K562 (cell line): ENCODE results near the gene SCN2B. TPM values are rescaled to one million over a fixed set of nuclear protein-coding genes. Genes with fewer than 3 reads are reported as not detected.

Experiments
- ARHGAP35 ChIP-seq: fragments of 450-650 bp; IDR thresholded peaks from 2 replicates; pipeline ENCODE4 v1.6.1; 2018; ENCODE audit not compliant: partially characterized antibody
- CBX8 ChIP-seq: fragments of 200-600 bp; sonication (generic); IDR thresholded peaks from 2 replicates; pipeline ENCODE4 v1.6.1; 2012; ENCODE audit warnings: borderline replicate concordance, mixed run types, low read depth, mild to moderate bottlenecking, moderate library complexity, mixed read lengths, low read length, control low read depth, inconsistent platforms; ENCODE audit not compliant: poor library complexity, severe bottlenecking; ENCODE audit errors: extremely low read depth
- EGR1 ChIP-seq: fragments of 450-650 bp; conservative IDR thresholded peaks from 2 replicates; pipeline ENCODE4 v1.6.1; 2017; ENCODE audit warnings: mild to moderate bottlenecking
- HNRNPH1 ChIP-seq: fragments of 200-400 bp; formaldehyde crosslinking; optimal IDR thresholded peaks from 2 replicates; pipeline ENCODE3; 2017; ENCODE audit warnings: low read depth, mild to moderate bottlenecking, low read length, moderate library complexity
- KLF16 ChIP-seq: IDR thresholded peaks from 2 replicates; pipeline ENCODE4 v1.6.1; 2016; ENCODE audit warnings: antibody characterized with exemption
- MEF2D ChIP-seq: conservative IDR thresholded peaks from 2 replicates; pipeline ENCODE4 v1.6.1; 2016; ENCODE audit warnings: low read depth, missing genetic modification characterization, missing compliant biosample characterization
- NONO ChIP-seq, 2 experiments: fragments of 200-400 bp in 1 of 2; fragments of 450-650 bp in 1 of 2; formaldehyde crosslinking in 1 of 2; IDR thresholded peaks; 2 replicates each; pipeline ENCODE4 v1.6.1; 2017; ENCODE audit warnings: low read depth in 2 of 2, mild to moderate bottlenecking in 2 of 2, moderate library complexity in 2 of 2, low read length in 1 of 2
- RB1 ChIP-seq: fragments of 450-650 bp; IDR thresholded peaks from 2 replicates; pipeline ENCODE4 v1.6.1; 2017; ENCODE audit warnings: low read depth, mild to moderate bottlenecking
- RBM34 ChIP-seq: fragments of 200-400 bp; formaldehyde crosslinking; IDR thresholded peaks from 2 replicates; pipeline ENCODE4 v1.6.1; 2018; ENCODE audit warnings: low read length, borderline replicate concordance; ENCODE audit not compliant: insufficient read depth
- SMC3 ChIP-seq: conservative IDR thresholded peaks from 2 replicates; pipeline ENCODE4 v1.6.1; 2011; ENCODE audit warnings: low read depth, low read length, improper control_type of control experiment; ENCODE audit not compliant: insufficient read depth
- SP2 ChIP-seq: IDR thresholded peaks from 2 replicates; pipeline ENCODE4 v1.6.1; 2011; ENCODE audit warnings: mild to moderate bottlenecking, low read depth, low read length, moderate library complexity; ENCODE audit not compliant: poor library complexity, severe bottlenecking; ENCODE audit errors: extremely low read depth
- TOE1 ChIP-seq, 2 experiments: fragments of 450-650 bp in 1 of 2; sonication (generic) in 1 of 2; formaldehyde crosslinking in 1 of 2; IDR thresholded peaks; 2 replicates each; pipeline versions ENCODE4 v1.7.1 to v1.8.0; 2016 to 2022; ENCODE audit warnings: borderline replicate concordance in 2 of 2, mild to moderate bottlenecking in 2 of 2, antibody characterized with exemption in 1 of 2, inconsistent platforms in 1 of 2, low read depth in 1 of 2, missing genetic modification reagents in 1 of 2, moderate library complexity in 1 of 2
- polyA plus RNA-seq, 8 experiments: library from polyadenylated mRNA; depleted of rRNA in 4 of 8; stranded (reverse) in 5 of 8; unstranded in 3 of 8; fragments of >200 nt; fragmentation: Nextera tagmentation in 2 of 8; fragmentation: Illumina TruSeq in 1 of 8; extraction: Ambion mirVana in 2 of 8; extraction: Trizol in 1 of 8; gene quantifications; 2 replicates each; pipeline versions ENCODE4 v1.2.1 to v1.2.3, GENCODE V29; 2011 to 2014; ENCODE audit warnings: inconsistent platforms in 1 of 8, missing spikeins in 1 of 8
- total RNA-seq, 7 experiments: library from RNA; depleted of rRNA in 6 of 7; stranded (reverse); fragments of >200 nt in 6 of 7; fragmentation: Illumina TruSeq in 2 of 7; extraction: Trizol in 2 of 7; gene quantifications; 2 replicates each; pipeline versions ENCODE4 v1.2.1 to v1.2.3, GENCODE V29; 2011 to 2021; ENCODE audit warnings: low replicate concordance in 1 of 7
- TF ChIP-seq, protein P1 (sequence below), 2 experiments: fragments of 250-450 bp in 1 of 2; fragments of 450-650 bp in 1 of 2; sonication (Bioruptor Pico) in 1 of 2; IDR thresholded peaks; 2 replicates each; pipeline versions ENCODE4 v1.6.1 to v1.8.0; 2016 to 2021; ENCODE audit warnings: mild to moderate bottlenecking in 2 of 2, moderate library complexity in 2 of 2, missing compliant biosample characterization in 1 of 2, missing genetic modification characterization in 1 of 2
- TF ChIP-seq, protein P2 (sequence below): sonication (generic); formaldehyde crosslinking; IDR thresholded peaks from 2 replicates; pipeline ENCODE4 v1.8.1; 2023; ENCODE audit warnings: mild to moderate bottlenecking, missing genetic modification reagents
- TF ChIP-seq, protein P3 (sequence below): fragments of 200-800 bp; sonication (Bioruptor generic); IDR thresholded peaks from 2 replicates; pipeline ENCODE4 v1.6.1; 2017; ENCODE audit warnings: missing genetic modification characterization, missing compliant biosample characterization

Gene SCN2B
- total and polyA plus RNA-seq, 9 of the 15 experiments (the other 6 are each of a cell fraction or from before 2014, with no cell fraction given) = not detected

DNA sequence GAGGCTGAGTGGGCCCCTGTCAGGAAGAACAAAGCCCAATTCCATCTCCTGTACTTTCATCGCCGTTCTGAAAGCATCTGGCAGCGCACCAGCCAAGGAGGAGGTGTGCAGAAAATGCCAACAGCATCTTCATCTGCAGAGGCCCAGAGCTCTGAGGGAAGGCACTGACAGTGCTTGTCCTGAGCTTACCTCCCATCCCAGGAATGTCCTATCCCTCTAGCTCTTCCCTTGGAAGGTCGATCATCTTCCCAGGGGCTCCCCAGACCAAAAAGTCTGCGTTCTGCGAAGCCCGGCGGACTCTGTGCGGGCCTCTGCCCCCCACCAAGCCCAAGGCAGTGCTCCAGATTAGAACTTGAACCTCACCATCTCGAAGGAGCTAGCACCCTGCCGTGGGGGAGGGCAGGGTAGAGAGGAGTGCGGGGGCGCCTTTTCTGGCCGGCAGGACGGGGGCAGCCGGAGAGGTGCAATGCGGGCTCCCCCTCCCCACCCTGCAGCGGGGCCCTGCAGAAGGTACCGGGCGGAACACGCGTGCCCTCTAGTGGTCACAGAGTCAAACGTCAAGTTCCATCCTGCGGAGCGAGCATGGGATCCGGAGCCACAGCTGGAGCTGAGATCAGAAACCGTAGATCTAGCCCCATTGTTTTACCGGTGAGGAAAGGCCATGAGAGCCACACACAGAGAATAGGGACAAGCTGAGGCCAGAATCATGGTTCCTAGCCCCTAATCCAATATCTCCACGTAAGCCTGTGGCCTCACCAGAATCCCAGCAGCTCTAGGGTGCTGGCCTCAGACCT, 5.0 kb downstream of the SCN2B start (continued):
- TF ChIP-seq, protein P1, sequence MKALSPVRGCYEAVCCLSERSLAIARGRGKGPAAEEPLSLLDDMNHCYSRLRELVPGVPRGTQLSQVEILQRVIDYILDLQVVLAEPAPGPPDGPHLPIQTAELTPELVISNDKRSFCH (CRISPR knock-in tag; IDR thresholded peaks at IDR 0.05) = no peak
- TF ChIP-seq, protein P1 (tag; IDR thresholded peaks at IDR 0.05) = no peak
- TF ChIP-seq, protein P2, sequence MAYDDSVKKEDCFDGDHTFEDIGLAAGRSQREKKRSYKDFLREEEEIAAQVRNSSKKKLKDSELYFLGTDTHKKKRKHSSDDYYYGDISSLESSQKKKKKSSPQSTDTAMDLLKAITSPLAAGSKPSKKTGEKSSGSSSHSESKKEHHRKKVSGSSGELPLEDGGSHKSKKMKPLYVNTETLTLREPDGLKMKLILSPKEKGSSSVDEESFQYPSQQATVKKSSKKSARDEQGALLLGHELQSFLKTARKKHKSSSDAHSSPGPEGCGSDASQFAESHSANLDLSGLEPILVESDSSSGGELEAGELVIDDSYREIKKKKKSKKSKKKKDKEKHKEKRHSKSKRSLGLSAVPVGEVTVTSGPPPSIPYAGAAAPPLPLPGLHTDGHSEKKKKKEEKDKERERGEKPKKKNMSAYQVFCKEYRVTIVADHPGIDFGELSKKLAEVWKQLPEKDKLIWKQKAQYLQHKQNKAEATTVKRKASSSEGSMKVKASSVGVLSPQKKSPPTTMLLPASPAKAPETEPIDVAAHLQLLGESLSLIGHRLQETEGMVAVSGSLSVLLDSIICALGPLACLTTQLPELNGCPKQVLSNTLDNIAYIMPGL (CRISPR knock-in tag) = no peak
- no peak for TF ChIP-seq HNRNPH1
- peak; percentile 80 for TF ChIP-seq SMC3
- TF ChIP-seq, protein P3, sequence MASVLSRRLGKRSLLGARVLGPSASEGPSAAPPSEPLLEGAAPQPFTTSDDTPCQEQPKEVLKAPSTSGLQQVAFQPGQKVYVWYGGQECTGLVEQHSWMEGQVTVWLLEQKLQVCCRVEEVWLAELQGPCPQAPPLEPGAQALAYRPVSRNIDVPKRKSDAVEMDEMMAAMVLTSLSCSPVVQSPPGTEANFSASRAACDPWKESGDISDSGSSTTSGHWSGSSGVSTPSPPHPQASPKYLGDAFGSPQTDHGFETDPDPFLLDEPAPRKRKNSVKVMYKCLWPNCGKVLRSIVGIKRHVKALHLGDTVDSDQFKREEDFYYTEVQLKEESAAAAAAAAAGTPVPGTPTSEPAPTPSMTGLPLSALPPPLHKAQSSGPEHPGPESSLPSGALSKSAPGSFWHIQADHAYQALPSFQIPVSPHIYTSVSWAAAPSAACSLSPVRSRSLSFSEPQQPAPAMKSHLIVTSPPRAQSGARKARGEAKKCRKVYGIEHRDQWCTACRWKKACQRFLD = no peak
- 0 out of 2 replicates have a peak, but pooled peaks have one; percentile 8 for TF ChIP-seq EGR1
- TF ChIP-seq MEF2D = no peak
- TF ChIP-seq ARHGAP35 = no peak
- TF ChIP-seq KLF16 = peak; percentile 14; the same call in 1 of the 2 replicates
- TF ChIP-seq RB1 = peak; percentile 66; the same call in 1 of the 2 replicates
- TF ChIP-seq RBM34 = no peak
- TF ChIP-seq NONO (IDR thresholded peaks at IDR 0.05; ENCODE audit: low read depth in 2 of 2, low read length in 1 of 2) = no peak
- TF ChIP-seq TOE1 (IDR thresholded peaks at IDR 0.05; ENCODE audit: borderline replicate concordance) = no peak
- TF ChIP-seq TOE1 (CRISPR knock-in tag; IDR thresholded peaks at IDR 0.05; ENCODE audit: borderline replicate concordance, low read depth) = no peak
- no peak for TF ChIP-seq SP2
- TF ChIP-seq CBX8 = no peak
